NCI-H2081 treated with DMSO at 0.1 percent for 48 hours (cell line): Measurements from ENCODE around the gene RABL6.
A peak's percentile ranks its signal among the peaks of the same experiment; 100 is the strongest.
"Not testable (repeated sequence)": the region's sequence is repeated elsewhere in the genome, so short reads cannot be mapped to it uniquely, and the experiment has no call there.

Experiments
- DNase-seq: peaks from one replicate; lab custom pipeline; 2025; lab: John Stamatoyannopoulos, UW

The RABL6 gene

DNA sequence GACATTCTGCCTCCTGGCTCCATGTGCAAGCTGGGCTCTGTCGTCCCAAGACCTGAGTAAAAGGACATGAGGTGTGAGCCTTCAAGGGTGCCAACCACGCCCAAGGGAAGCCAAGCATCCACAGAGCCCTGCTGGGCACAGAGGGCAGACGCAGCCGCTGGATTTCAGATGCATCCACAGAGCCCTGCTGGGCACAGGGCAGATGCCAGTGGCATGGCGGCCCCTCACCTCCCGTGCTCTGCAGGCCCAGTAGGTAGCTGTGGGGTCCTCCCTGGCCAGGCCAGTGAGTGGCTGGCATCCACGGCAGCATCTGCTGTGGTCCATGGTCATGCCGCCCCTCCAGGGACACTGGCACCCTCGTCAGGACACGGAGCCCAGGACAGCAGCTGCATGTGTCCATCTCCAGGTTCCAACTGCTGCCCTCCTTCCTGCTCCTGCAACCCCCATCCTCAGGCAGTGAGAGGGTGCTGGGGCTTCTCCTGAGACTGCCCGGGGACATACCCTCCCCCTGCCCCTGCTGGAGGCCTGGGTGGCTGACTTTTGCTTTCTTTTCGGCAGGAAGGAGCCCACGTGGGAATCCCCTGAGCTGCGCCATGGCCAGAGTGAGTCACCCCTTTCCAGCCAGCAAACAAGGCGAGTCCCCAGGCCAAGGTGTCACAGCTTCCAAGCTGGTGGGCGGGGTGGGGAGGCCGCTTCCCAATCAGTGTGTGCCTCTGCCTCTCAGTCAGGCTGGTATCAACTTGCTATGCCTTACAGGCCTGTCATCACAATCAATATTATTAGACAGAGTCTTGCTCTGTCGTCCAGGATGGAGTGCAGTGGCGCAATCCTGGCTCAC, 74.6 kb downstream of the RABL6 start:
- DNase-seq, result no peak

DNA sequence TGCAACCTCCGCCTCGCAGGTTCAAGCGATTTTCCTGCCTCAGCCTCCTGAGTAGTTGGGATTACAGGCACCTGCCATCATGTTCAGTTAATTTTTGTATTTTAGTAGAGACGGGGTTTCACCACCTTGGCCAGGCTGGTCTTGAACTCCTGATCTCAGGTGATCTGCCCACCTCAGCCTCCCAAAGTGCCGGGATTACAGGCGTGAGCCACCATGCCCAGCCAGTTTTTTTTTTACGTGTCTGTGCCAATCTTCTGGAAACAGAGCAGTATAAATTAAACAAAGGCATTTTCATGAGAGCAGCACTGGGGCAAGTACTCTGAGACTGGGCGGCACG, 75.2 kb downstream of the RABL6 start:
- DNase-seq, result not testable (repeated sequence)

DNA sequence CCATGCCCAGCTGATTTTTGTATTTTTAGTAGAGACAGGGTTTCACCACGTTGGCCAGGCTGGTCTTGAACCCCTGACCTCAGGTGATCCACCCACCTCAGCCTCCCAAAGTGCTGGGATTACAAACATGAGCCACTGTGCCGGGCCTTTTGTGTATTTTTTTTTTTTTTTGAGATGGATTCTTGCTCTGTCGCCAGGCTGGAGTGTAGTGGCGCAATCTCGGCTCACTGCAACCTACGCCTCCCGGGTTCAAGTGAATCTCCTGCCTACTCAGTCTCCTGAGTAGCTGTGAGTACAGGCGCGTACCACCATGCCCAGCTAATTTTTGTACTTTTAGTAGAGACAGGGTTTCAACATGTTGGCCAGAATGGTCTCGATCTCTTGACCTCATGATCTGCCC, 75.9 kb downstream of the RABL6 start:
- DNase-seq, result not testable (repeated sequence)

DNA sequence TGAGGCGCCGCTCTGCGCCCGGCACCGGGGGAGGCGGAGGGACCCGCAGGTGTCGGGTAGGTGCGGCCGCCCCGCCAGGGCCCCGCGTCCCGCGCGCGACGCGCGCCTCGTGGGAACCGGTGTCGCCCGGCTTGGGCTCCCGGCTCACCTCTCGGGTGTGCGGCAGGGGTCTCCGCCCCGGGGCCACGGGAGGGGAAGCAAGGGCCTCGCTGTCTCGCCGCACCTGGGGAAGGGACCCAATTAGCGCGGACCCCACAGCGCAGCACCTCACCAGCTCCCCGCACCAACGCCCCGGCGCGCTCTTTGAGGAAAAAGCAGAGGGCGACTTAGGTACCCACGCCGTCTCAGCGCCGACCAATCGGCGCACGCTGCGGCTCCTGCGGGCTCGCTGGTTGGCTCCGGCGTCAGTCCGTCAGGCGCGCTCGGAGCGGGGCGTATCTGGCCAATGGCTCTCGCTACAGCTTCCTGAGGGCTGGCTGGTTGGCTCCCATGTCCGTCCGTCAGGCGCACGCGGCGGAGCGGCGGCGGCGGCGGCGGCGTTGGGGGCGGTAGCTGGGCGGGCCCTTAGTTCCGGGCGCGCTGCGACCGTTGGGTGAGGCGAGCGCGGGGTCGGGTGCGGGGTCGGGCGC, 78.3 kb downstream of the RABL6 start, which contains the start of gene TRAF2:
Gene TRAF2 (plus strand): TSS at position 567 of the 629 bp plus-strand sequence. CDS start 12,225 bp downstream, outside the sequence.
- peak; percentile 73 for DNase-seq

DNA sequence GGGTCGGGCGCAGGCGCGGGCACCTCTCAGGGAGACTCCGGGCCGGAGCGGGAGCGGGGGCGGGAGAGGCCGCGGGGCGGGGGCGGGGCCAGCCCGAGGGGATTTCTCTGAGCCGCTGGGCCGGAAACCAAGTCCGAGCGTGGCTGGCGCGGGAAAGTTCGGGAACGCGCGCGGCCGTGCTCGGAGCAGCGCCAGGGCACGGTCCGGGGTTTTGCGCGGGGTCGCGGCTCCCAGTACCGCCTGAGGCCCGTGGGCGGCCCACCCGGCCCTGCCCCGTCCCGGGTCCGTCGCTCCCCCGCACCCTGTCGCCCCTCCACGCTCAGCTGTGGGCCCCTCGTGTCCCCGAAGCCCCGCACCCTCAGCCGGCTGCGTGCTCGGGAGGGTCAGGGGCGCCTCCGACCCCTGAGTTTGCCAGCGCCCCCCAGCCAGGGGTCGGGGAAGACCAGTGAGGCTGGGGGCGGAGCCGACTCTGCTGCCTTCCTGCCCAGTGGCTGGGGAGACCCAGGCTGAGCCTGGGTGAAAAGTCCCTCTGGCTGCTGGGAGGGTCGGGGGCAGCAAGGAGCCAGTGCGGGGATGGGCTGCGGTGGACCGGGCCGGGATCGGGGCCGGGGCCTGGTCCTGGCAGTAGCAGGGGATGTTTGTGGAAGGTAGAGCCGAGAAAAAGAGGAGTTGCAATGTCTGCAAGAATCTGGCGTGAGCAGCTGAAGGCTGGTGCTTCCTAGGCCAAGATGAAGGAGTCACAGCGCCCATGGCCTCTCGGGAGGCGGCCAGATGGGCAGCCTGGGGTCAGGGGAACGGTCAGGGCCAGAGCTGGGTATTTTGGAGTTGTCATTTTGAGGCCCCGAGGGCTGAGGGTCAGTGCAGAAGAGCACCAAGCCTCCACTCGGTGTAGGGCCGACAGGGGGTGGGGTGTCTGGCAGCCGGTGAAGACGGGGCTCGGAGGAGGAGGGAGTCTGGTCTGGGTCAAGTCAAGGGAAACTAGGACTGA, 79.2 kb downstream of the RABL6 start:
- no peak for DNase-seq

DNA sequence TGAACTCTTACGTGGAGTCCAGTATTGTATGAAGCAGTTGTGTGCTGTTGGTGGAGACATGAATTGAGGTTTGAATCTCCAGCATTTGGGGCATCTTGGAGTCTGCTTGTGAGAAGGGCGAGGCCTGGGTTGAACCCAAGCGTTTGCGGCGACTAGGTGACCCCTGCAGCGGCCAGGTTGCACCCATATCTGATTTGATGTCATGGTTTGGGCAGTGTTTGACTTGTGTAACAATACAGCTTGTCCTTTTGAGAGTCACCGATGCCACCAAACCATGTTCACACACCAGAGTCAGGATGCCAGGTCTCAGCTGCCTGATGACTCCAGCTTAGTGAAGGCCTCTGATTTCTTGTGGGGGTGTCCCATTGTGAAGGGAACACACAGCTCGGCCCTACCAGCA, 80.7 kb downstream of the RABL6 start:
- no peak for DNase-seq

DNA sequence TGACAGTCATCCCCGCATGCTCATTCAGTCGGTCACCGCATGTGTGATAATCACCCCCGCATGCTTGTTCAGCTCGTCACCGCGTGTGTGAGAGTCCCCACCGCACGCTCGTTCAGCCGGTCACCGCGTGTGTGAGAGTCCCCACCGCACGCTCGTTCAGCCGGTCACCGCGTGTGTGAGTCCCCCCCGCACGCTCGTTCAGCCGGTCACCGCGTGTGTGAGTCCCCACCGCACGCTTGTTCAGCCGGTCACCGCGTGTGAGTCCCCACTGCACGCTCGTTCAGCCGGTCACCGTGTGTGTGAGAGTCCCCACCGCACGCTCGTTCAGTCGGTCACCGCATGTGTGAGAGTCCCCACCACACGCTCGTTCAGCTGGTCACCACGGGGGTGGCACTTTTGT, 82.1 kb downstream of the RABL6 start:
- DNase-seq, result no peak

DNA sequence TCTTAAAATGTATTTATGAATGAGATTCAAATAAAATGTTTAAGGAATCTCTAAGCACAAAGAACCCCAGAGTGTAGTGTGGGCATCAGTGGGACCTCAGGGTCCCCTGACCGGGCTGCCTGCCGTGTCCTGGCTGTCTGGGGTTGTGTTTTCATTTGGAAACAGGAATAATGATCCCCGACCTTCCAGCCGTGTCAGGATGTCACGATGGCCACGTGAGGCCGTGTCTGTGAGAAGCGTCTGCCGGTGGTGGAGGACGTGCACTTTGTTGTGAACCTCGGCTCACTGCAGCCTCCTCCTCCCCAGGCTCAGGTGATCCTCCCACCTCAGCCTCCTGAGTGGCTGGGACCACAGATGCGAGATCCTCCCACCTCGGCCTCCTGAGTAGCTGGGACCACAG, 82.9 kb downstream of the RABL6 start:
- no peak for DNase-seq
